H7 (cell line): ENCODE results near the gene KLHL29. TPM values are rescaled to one million over a fixed set of nuclear protein-coding genes. Genes with fewer than 3 reads are reported as not detected.

ENCODE experiments used
- DNase-seq: peaks from one replicate; pipeline ENCODE4 v3.0.0; 2012
- H3K27me3 ChIP-seq: 2 replicates; pipeline ENCODE4 v1.6.0; 2011; ENCODE audit warnings: mild to moderate bottlenecking, low read length; ENCODE audit not compliant: control insufficient read depth, insufficient read depth
- H3K36me3 ChIP-seq: replicated peaks from 2 replicates; pipeline ENCODE4 v1.5.1; 2011; ENCODE audit warnings: low read length; ENCODE audit not compliant: control insufficient read depth, insufficient read depth
- H3K4me3 ChIP-seq: 2 replicates; pipeline ENCODE4 v1.5.1; 2011; ENCODE audit warnings: low read depth, mild to moderate bottlenecking, control low read depth, low read length, moderate library complexity; ENCODE audit not compliant: insufficient read depth
- total RNA-seq: library from RNA; depleted of rRNA; stranded (reverse); fragments of >200 nt; shearing (Covaris generic); gene quantifications from 2 replicates; pipeline ENCODE4 v1.2.3, GENCODE V29; 2014

The KLHL29 gene
- total RNA-seq, 1 experiment from 2014 or later, result 6.2 TPM

DNA sequence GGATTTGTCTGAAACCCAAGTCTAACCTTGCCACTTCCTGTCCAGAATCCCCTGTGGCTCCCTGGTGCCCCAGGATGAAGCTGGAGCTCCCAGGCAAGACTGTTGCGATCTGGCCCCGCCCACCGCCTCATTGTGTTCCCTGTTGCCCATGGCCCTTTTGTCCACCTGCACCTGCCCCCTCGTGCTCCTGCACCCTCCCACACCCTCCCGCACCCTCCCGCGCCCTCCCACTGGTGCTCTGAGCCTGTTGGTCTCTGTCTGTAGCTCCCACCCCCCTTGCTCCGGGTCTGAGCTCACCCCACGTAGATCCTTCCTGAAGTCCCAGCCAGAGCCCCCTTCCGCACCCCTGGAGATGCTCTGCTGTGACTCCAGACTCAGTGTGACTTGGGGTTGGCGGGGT, 297.5 kb downstream of the KLHL29 start:
- H3K36me3 ChIP-seq, result no peaks in the 10 kb centered on the region
- no peak for DNase-seq
- H3K27me3 ChIP-seq, result no peaks in the 10 kb centered on the region
- no peak overlapping the region for H3K4me3 ChIP-seq

DNA sequence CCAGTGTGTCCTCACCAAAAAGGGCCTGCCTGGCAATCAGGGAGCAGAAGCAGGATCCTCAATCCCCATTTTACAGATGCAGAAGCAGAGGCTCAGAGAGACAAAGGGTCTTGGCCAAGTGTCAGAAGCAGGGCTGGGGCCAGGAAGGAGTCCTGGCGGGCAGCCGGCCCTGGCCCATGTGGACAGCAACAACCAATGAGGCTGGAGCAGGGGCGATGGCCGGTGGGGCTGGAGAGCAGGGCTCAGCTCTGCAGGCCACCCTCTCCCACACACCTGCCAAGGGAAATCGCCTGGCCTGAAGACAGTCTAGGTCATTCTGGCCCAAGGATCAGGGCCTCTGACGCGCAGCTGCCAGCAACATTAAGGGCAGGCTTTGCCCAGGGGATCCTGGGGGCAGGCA, 298.0 kb downstream of the KLHL29 start:
- H3K36me3 ChIP-seq, result no peaks in the 10 kb centered on the region
- H3K27me3 ChIP-seq, result no peaks in the 10 kb centered on the region
- DNase-seq, result no peak
- H3K4me3 ChIP-seq, result no peak overlapping the region

DNA sequence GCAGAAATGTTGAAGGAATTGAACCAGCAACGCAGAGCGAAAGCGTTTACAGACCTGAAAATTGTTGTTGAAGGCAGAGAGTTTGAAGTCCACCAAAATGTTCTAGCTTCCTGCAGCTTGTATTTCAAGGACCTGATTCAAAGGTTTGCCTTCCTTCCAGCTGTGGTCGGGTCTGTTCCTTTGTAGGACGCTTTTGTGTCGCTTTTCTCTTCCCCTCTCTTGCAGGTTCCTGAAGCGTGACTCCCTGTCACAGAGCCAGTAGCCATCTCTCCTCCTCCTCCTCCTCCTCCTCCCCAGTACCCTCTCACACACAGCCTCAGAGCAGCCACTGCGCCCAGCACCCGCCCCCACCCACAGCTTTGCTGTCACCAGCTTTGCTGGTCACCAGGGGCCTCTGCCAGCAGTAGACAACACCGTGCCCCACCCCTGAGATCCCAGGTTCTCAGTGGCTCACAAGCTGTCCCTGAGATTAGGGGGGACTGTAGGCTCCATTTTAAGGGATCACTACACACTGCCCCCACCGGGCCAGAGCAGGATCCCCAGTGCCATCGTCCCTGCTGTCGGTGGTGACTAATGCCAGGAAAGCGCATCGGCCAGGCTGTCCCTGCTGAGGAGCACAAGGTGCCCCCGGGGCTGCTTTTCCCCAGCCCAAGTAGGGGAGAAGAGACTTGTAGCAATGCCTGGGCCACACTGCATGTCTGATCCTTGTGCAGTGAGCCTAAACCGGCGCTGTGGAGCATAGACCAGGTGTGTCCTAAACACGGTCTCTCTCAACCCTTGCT, 299.6 kb downstream of the KLHL29 start:
- H3K36me3 ChIP-seq, result no peaks in the 10 kb centered on the region
- no peak overlapping the region for H3K4me3 ChIP-seq
- DNase-seq, result peak; percentile 73
- no peaks in the 10 kb centered on the region for H3K27me3 ChIP-seq

- H3K4me3 ChIP-seq, result no peak overlapping the region
- DNase-seq, result no peak
- no peaks in the 10 kb centered on the region for H3K27me3 ChIP-seq
- H3K36me3 ChIP-seq, result no peaks in the 10 kb centered on the region
These were observed 300.2 kb downstream of the KLHL29 start for GRCh38 chr2:23685181-23685580.

- no peak for DNase-seq
- Histone ChIP-seq H3K36me3 (no peaks in the 10 kb centered on the region), H3K27me3 (no peaks in the 10 kb centered on the region), H3K4me3 (no peak overlapping the region)
These were observed 300.7 kb downstream of the KLHL29 start for GRCh38 chr2:23685706-23686105.

DNA sequence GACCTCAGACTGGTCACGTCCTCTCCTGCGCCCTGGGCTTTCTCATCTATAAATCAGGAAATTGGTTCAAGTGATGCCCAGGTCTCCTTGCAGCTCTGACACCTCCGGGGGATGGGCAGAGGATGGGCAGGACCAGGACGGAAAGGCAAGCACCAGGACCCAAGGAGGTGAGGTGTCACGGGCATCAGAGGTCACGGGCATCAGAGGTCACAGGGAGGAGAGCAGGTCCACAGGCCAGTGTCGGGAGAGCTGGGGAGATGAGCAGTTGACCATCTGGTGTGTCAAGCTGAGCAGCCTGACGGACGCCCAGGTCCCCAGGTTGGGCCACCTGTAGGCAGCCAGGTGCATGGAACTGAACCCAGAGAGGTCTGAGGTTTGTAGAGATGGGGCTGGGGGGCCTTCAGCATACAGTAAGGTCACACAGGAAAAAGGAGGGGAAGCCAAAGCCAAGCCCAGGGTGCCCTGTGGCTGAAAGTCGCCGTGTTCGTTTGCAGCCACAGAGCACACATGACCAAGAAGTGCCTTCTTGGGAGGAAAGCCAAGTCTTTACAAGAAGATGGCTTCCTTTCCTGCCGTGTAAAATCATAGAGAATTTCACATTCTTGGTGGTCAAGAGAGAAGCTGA, 301.5 kb downstream of the KLHL29 start:
- Histone ChIP-seq H3K4me3 (no peak overlapping the region), H3K36me3 (no peaks in the 10 kb centered on the region)
- DNase-seq, result no peak

DNA sequence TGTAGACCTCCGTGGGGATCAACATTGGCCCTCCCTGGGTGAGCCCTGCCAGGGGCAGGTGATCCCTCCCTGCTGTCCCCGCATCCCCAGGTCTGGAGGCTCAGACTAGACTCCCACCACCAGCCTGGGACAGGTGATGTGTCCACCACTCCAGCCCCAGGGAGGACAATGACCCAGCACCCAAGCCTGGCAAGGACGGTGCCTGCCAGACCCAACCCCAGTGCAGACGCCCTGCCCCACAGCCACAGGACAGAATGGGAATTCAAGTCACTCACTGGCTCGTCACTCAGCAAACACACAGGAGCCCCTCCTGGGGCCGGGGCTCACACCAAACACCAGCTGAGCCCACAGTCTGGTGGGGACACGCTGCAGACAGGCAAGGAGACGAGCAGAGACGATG, 302.2 kb downstream of the KLHL29 start:
- peak; percentile 33 for DNase-seq
- H3K27me3 ChIP-seq, result no peaks in the 10 kb centered on the region
- H3K36me3 ChIP-seq, result no peaks in the 10 kb centered on the region
- H3K4me3 ChIP-seq, result no peak overlapping the region

More for the DNA sequence above, 301.5 kb downstream of the KLHL29 start:
- H3K27me3 ChIP-seq, result no peaks in the 10 kb centered on the region

DNA sequence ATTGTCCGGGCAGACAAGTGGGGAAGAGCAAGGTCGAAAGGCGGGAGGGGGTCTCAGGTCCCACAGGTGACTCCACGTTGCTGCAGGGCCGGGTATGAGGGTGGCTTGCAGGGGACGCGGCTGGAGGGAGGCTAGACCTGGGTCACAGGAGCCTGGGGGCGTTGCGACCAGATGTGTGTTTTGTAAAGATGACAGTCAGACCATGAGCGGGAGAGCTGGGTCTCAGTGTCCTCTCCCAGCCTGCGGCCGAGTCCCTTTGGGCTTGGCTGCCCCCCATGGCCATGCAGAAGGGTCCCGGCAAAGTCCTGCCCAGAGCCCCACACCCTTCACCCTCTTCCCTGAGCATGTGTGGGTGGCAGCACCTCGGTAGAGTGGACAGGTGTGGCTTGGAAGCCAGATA, 302.7 kb downstream of the KLHL29 start:
- DNase-seq, result peak; percentile 38
- no peaks in the 10 kb centered on the region for H3K27me3 ChIP-seq
- no peaks in the 10 kb centered on the region for H3K36me3 ChIP-seq
- no peak overlapping the region for H3K4me3 ChIP-seq

DNA sequence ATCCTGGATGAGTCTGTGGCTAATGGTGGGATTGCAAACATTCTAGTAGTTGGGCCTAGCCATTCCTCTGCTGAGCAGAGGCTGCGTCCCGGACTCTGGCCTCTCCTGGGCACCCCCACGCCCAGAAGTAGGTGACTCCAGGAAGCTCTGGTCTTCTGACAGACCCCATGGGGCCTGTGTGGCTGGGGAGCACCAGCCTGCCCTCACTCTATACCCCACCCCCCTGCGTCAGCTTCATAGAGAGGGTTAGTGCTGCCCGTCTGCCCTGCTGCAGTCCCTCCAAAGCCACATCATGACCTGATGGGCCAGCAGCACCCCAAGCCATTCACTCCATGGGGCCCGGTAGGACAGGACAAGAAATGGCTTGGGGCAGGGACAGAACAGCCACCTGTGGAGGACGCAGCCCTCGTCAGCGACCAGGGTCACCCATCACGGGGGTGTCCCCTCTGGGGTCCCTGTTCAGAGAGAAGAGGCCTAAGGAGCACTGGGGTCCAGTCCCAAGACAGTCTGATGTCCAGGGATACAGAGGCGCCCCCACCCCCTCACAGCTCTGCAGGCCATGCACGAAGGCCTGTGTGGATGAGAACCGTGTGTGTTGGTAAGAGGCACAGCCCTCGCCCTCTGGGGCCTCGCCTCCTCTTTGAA, 303.6 kb downstream of the KLHL29 start:
- no peaks in the 10 kb centered on the region for H3K27me3 ChIP-seq
- H3K4me3 ChIP-seq, result no peak overlapping the region
- DNase-seq, result peak; percentile 38
- H3K36me3 ChIP-seq, result no peaks in the 10 kb centered on the region

GRCh38 chr2:23689131-23689700, 304.2 kb downstream of the KLHL29 start:
- H3K36me3 ChIP-seq, result no peaks in the 10 kb centered on the region
- H3K4me3 ChIP-seq, result no peak overlapping the region
- H3K27me3 ChIP-seq, result no peaks in the 10 kb centered on the region

DNA sequence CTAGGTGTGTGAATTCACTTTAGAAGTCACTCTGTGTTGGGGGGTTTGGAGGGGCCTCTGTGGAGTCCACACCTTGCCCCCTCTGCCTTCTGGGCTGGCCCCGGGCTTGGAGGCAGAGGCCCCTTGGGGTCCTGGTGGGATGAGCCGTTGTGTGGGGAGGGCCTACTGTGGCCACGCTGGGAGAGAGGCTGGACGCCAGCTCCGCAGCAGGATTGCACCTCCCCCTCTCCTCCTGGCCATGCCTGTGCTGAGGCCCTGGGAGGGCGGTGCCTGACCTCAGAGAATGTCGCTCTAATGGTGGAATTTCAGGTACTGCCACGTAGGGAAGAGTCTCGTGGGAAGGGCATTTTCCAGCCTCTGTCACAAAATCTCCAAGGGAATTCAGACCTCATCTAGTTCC, 304.9 kb downstream of the KLHL29 start:
- no peaks in the 10 kb centered on the region for H3K27me3 ChIP-seq
- DNase-seq, result peak; percentile 89
- H3K4me3 ChIP-seq, result no peak overlapping the region
- no peaks in the 10 kb centered on the region for H3K36me3 ChIP-seq

More at GRCh38 chr2:23689131-23689700, 304.2 kb downstream of the KLHL29 start:
- no peak for DNase-seq

GRCh38 chr2:23690421-23691105, 305.6 kb downstream of the KLHL29 start:
- H3K36me3 ChIP-seq, result no peaks in the 10 kb centered on the region
- no peak for DNase-seq
- H3K4me3 ChIP-seq, result no peak overlapping the region
- no peaks in the 10 kb centered on the region for H3K27me3 ChIP-seq

- Histone ChIP-seq H3K4me3 (no peak overlapping the region), H3K36me3 (no peaks in the 10 kb centered on the region), H3K27me3 (no peaks in the 10 kb centered on the region)
- DNase-seq, result no peak
These were observed 306.1 kb downstream of the KLHL29 start for GRCh38 chr2:23691106-23691470.

DNA sequence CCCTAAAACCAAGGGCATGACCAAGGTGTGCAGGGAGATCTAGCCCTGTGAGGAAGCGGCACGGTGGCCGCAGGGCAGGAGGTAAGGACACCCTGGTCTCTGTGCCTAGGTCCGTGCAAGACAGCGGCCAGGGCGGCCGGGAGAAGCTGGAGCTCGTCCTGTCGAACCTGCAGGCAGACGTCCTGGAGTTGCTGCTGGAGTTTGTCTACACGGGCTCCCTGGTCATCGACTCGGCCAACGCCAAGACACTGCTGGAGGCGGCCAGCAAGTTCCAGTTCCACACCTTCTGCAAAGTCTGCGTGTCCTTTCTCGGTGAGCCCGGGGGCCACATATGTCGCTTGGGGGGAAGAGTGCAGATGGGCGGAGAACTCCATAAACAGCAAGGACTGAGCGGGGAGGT, 306.6 kb downstream of the KLHL29 start:
- no peak overlapping the region for H3K4me3 ChIP-seq
- DNase-seq, result no peak
- H3K27me3 ChIP-seq, result no peaks in the 10 kb centered on the region
- H3K36me3 ChIP-seq, result no peaks in the 10 kb centered on the region
